HepG2 (cell line): ENCODE data around the gene LDLRAD3. TPM values are rescaled to one million over a fixed set of nuclear protein-coding genes. Genes with fewer than 3 reads are reported as not detected.

Source experiments
- ATF4 ChIP-seq, 2 experiments: fragments of 450-650 bp in 1 of 2; sonication (generic) in 1 of 2; formaldehyde crosslinking; IDR thresholded peaks; 2 replicates each; pipeline versions ENCODE4 v1.5.0 to v1.8.0; 2020 to 2022; ENCODE audit warnings: mild to moderate bottlenecking in 1 of 2, missing genetic modification reagents in 1 of 2
- CBFB ChIP-seq: sonication (generic); formaldehyde crosslinking; IDR thresholded peaks from 2 replicates; pipeline ENCODE4 v1.4.0; 2020; ENCODE audit warnings: missing genetic modification reagents
- CENPT ChIP-seq: sonication (generic); formaldehyde crosslinking; IDR thresholded peaks from 2 replicates; pipeline ENCODE4 v1.8.0; 2022; ENCODE audit warnings: low read depth, mild to moderate bottlenecking, moderate library complexity, missing genetic modification reagents
- CSRNP2 ChIP-seq: sonication (generic); formaldehyde crosslinking; conservative IDR thresholded peaks from 2 replicates; pipeline ENCODE4 v1.8.0; 2022; ENCODE audit warnings: low read depth, missing genetic modification reagents
- CTCF ChIP-seq: sonication (generic); formaldehyde crosslinking; IDR thresholded peaks from 2 replicates; pipeline ENCODE4 v1.5.0; 2020; ENCODE audit warnings: mild to moderate bottlenecking, missing genetic modification reagents, moderate library complexity
- EEA1 ChIP-seq: sonication (generic); formaldehyde crosslinking; IDR thresholded peaks from 2 replicates; pipeline ENCODE4 v1.5.1; 2020; ENCODE audit warnings: mild to moderate bottlenecking, missing genetic modification reagents, borderline replicate concordance
- FOXP1 ChIP-seq, 2 experiments: fragments of 450-650 bp in 1 of 2; IDR thresholded peaks; 2 replicates each; pipeline ENCODE4 v1.6.1; 2017 to 2018; ENCODE audit warnings: antibody characterized with exemption in 1 of 2
- GFI1 ChIP-seq: sonication (generic); formaldehyde crosslinking; IDR thresholded peaks from 2 replicates; pipeline ENCODE4 v1.5.0; 2020; ENCODE audit warnings: missing genetic modification reagents, mild to moderate bottlenecking, borderline replicate concordance
- PAX8 ChIP-seq: sonication (generic); formaldehyde crosslinking; IDR thresholded peaks from 2 replicates; pipeline ENCODE4 v1.8.0; 2022; ENCODE audit warnings: mild to moderate bottlenecking, missing genetic modification reagents, borderline replicate concordance
- RAD21 ChIP-seq: fragments of 450-650 bp; formaldehyde crosslinking; IDR thresholded peaks from 2 replicates; pipeline ENCODE4 v1.5.0; 2020; ENCODE audit warnings: mild to moderate bottlenecking
- RORA ChIP-seq: sonication (generic); formaldehyde crosslinking; IDR thresholded peaks from 2 replicates; pipeline ENCODE4 v1.5.0; 2020; ENCODE audit warnings: mild to moderate bottlenecking, missing genetic modification reagents, moderate library complexity
- SMC3 ChIP-seq: IDR thresholded peaks from 2 replicates; pipeline ENCODE4 v1.6.1; 2011; ENCODE audit warnings: low read length, improper control_type of control experiment
- STAG1 ChIP-seq: sonication (generic); formaldehyde crosslinking; IDR thresholded peaks from 2 replicates; pipeline ENCODE4 v1.4.0; 2020; ENCODE audit warnings: missing genetic modification reagents
- ZBTB33 ChIP-seq: sonication (generic); formaldehyde crosslinking; IDR thresholded peaks from 2 replicates; pipeline ENCODE4 v1.4.0; 2020; ENCODE audit warnings: missing genetic modification reagents
- ZBTB37 ChIP-seq: sonication (generic); formaldehyde crosslinking; IDR thresholded peaks from 2 replicates; pipeline ENCODE4 v1.4.0; 2020; ENCODE audit warnings: mild to moderate bottlenecking, missing genetic modification reagents
- ZNF136 ChIP-seq: sonication (generic); formaldehyde crosslinking; IDR thresholded peaks from 2 replicates; pipeline ENCODE4 v1.8.1; 2022; ENCODE audit warnings: low read depth, mild to moderate bottlenecking, moderate library complexity, missing genetic modification reagents
- ZNF263 ChIP-seq: sonication (generic); formaldehyde crosslinking; IDR thresholded peaks from 2 replicates; pipeline ENCODE4 v1.4.0; 2020; ENCODE audit warnings: missing genetic modification reagents
- ZNF484 ChIP-seq: sonication (generic); formaldehyde crosslinking; IDR thresholded peaks from 2 replicates; pipeline ENCODE4 v1.5.1; 2020; ENCODE audit warnings: mild to moderate bottlenecking, low read depth, missing genetic modification reagents, borderline replicate concordance
- ZNF549 ChIP-seq: sonication (generic); formaldehyde crosslinking; IDR thresholded peaks from 2 replicates; pipeline ENCODE4 v1.5.0; 2020; ENCODE audit warnings: missing genetic modification reagents
- ZNF567 ChIP-seq: sonication (generic); formaldehyde crosslinking; IDR thresholded peaks from 2 replicates; pipeline ENCODE4 v1.8.1; 2023; ENCODE audit warnings: mild to moderate bottlenecking, missing genetic modification reagents, borderline replicate concordance
- ZNF775 ChIP-seq: sonication (generic); formaldehyde crosslinking; IDR thresholded peaks from 2 replicates; pipeline ENCODE4 v1.4.0; 2020; ENCODE audit warnings: missing genetic modification reagents, mild to moderate bottlenecking, moderate library complexity, borderline replicate concordance
- ZSCAN12 ChIP-seq: sonication (generic); formaldehyde crosslinking; IDR thresholded peaks from 2 replicates; pipeline ENCODE4 v1.9.0; 2021; ENCODE audit warnings: mild to moderate bottlenecking, missing genetic modification reagents
- polyA plus RNA-seq, 8 experiments: library from polyadenylated mRNA; depleted of rRNA in 3 of 8; stranded (reverse) in 7 of 8; unstranded in 1 of 8; fragments of >200 nt; fragmentation: Illumina TruSeq in 4 of 8; extraction: Trizol in 4 of 8; gene quantifications; 2 replicates each; pipeline versions ENCODE4 v1.2.1 to v1.2.3, GENCODE V29; 2011 to 2016; ENCODE audit warnings: low read depth in 4 of 8, missing spikeins in 1 of 8, mixed read lengths in 1 of 8; ENCODE audit not compliant: insufficient read depth in 1 of 8
- total RNA-seq, 5 experiments: library from RNA; depleted of rRNA; stranded (reverse); fragments of >200 nt; fragmentation: Illumina TruSeq; extraction: Trizol; gene quantifications; 2 replicates each; pipeline ENCODE4 v1.2.3, GENCODE V29; 2016; ENCODE audit warnings: low read depth in 1 of 5

Gene LDLRAD3
- total and polyA plus RNA-seq, 2 of the 13 experiments (the other 11 are each of a cell fraction or from before 2014, with no cell fraction given) = 0.50 to 0.60 TPM

GRCh38 chr11:36265793-36266628 is 322.1 kb downstream of the LDLRAD3 start (continued):
- no peak for TF ChIP-seq CSRNP2
- no peak for TF ChIP-seq RORA (CRISPR knock-in tag)
- TF ChIP-seq RAD21 (CRISPR knock-in tag) = peak; percentile 64
- no peak for TF ChIP-seq ZNF775
- TF ChIP-seq ZNF549 = no peak
- TF ChIP-seq ZBTB37 (CRISPR knock-in tag) = no peak
- no peak for TF ChIP-seq ZBTB33 (CRISPR knock-in tag)
- no peak for TF ChIP-seq ZNF136
- no peak for TF ChIP-seq ATF4 (CRISPR knock-in tag; IDR thresholded peaks at IDR 0.05)
- no peak for TF ChIP-seq FOXP1 (IDR thresholded peaks at IDR 0.05)
- TF ChIP-seq FOXP1 (CRISPR knock-in tag; IDR thresholded peaks at IDR 0.05) = no peak
- TF ChIP-seq CBFB (CRISPR knock-in tag) = no peak
- TF ChIP-seq STAG1 = peak; percentile 84
- TF ChIP-seq ZNF484 (CRISPR knock-in tag) = no peak
- TF ChIP-seq EEA1 = no peak
- TF ChIP-seq SMC3 = peak; percentile 69
- peak; percentile 88 for TF ChIP-seq CTCF (CRISPR knock-in tag)
- no peak for TF ChIP-seq PAX8 (CRISPR knock-in tag)
- TF ChIP-seq ZSCAN12 (CRISPR knock-in tag) = no peak
- TF ChIP-seq GFI1 (CRISPR knock-in tag) = no peak
- no peak for TF ChIP-seq ZNF567 (CRISPR knock-in tag)
- TF ChIP-seq ZNF263 (CRISPR knock-in tag) = no peak
- no peak for TF ChIP-seq CENPT (CRISPR knock-in tag)
